Endothelial cell of umbilical vein (primary cell): ENCODE results near the gene ADAMTS17. TPM values are rescaled to one million over a fixed set of nuclear protein-coding genes. Genes with fewer than 3 reads are reported as not detected.

Source experiments
- BruUV-seq: library from RNA; stranded (reverse); fragments of 400-500 nt; replicated peaks from 2 replicates; lab custom pipeline; 2021; lab: Mats Ljungman, UMichigan
- CTCF ChIA-PET: fragments of 300-600, 350-600 bp; sonication (Branson Sonifier 250); formaldehyde crosslinking; loops from one replicate; lab custom pipeline; 2021; ENCODE audit warnings: antibody characterized with exemption, inconsistent platforms; lab: Charles Lee
- POLR2A ChIA-PET: fragments of 300-600, 350-600 bp; sonication (Branson Sonifier 250); formaldehyde crosslinking; loops from one replicate; lab custom pipeline; 2021; ENCODE audit warnings: antibody characterized with exemption, inconsistent platforms; lab: Charles Lee
- DNase-seq: peaks from one replicate; pipeline ENCODE4 v3.0.0-alpha.2; 2011; ENCODE audit warnings: low read depth, low spot score
- FAIRE-seq: peaks from 2 replicates; lab custom pipeline; 2011; peaks lifted over from hg19 to GRCh38; lab: Jason Lieb, UNC
- H2AFZ ChIP-seq: 2 replicates; pipeline ENCODE4 v1.6.0; 2012; ENCODE audit warnings: low read depth, low read length, control low read depth, inconsistent platforms
- H3K27ac ChIP-seq: 2 replicates; pipeline ENCODE4 v1.5.1; 2011; ENCODE audit warnings: low read depth, mild to moderate bottlenecking, control low read depth, low read length, moderate library complexity; ENCODE audit not compliant: insufficient read depth
- H3K27me3 ChIP-seq, 2 experiments: 2 replicates each; pipeline versions ENCODE4 v1.6.0 to v1.6.1; 2011; ENCODE audit warnings: low read length in 2 of 2, mixed read lengths in 1 of 2; ENCODE audit not compliant: control insufficient read depth in 2 of 2, insufficient read depth in 2 of 2
- H3K36me3 ChIP-seq, 2 experiments: 2 replicates in 1 of 2; 3 replicates in 1 of 2; pipeline ENCODE4 v1.5.1; 2011; ENCODE audit warnings: low read length in 2 of 2, mild to moderate bottlenecking in 1 of 2, moderate library complexity in 1 of 2; ENCODE audit not compliant: control insufficient read depth in 2 of 2, insufficient read depth in 2 of 2; ENCODE audit errors: extremely low read depth in 1 of 2
- H3K4me1 ChIP-seq: 3 replicates; pipeline ENCODE4 v1.5.1; 2011; ENCODE audit warnings: mild to moderate bottlenecking, low read length; ENCODE audit not compliant: control insufficient read depth, insufficient read depth; ENCODE audit errors: extremely low read depth
- H3K4me2 ChIP-seq: 2 replicates; pipeline ENCODE4 v1.6.1; 2011; ENCODE audit warnings: low read length, control low read depth, mixed read lengths; ENCODE audit not compliant: insufficient read depth
- H3K4me3 ChIP-seq, 3 experiments: fragments of 200-600 bp in 1 of 3; sonication (generic), shearing (Covaris generic) in 1 of 3; replicated peaks in 1 of 3; 2 replicates each; pipeline ENCODE4 v1.5.1; 2011 to 2016; ENCODE audit warnings: control low read depth in 3 of 3, low read length in 3 of 3, mild to moderate bottlenecking in 2 of 3, inconsistent platforms in 1 of 3, low read depth in 1 of 3, moderate library complexity in 1 of 3; ENCODE audit not compliant: insufficient read depth in 1 of 3
- H3K79me2 ChIP-seq: 2 replicates; pipeline ENCODE4 v1.6.0; 2012; ENCODE audit warnings: low read length, inconsistent platforms; ENCODE audit not compliant: control insufficient read depth, insufficient read depth
- H3K9ac ChIP-seq: replicated peaks from 2 replicates; pipeline ENCODE3; 2011; ENCODE audit warnings: low read length, control low read depth; ENCODE audit not compliant: insufficient read depth; ENCODE audit errors: extremely low read depth
- H3K9me1 ChIP-seq: replicated peaks from 3 replicates; pipeline ENCODE4 v1.6.0; 2011; ENCODE audit warnings: mild to moderate bottlenecking, low read length; ENCODE audit not compliant: control insufficient read depth, insufficient read depth; ENCODE audit errors: extremely low read depth
- H3K9me3 ChIP-seq: replicated peaks from 2 replicates; pipeline ENCODE4 v1.5.1; 2012; ENCODE audit warnings: low read length, inconsistent platforms; ENCODE audit not compliant: control insufficient read depth, insufficient read depth
- H4K20me1 ChIP-seq: replicated peaks from 2 replicates; pipeline ENCODE3; 2011; ENCODE audit warnings: mild to moderate bottlenecking, low read length; ENCODE audit not compliant: control insufficient read depth, insufficient read depth; ENCODE audit errors: extremely low read depth
- CTCF ChIP-seq, 2 donors: IDR thresholded peaks; 1 replicate in 1 of 2; 2 replicates in 1 of 2; pipeline ENCODE4 v1.5.1; 2011; ENCODE audit warnings: low read length in 2 of 2, mild to moderate bottlenecking in 2 of 2, moderate library complexity in 2 of 2, control low read depth in 1 of 2, inconsistent platforms in 1 of 2, low read depth in 1 of 2; ENCODE audit not compliant: insufficient read depth in 1 of 2; ENCODE audit errors: extremely low read depth in 1 of 2
- EZH2 ChIP-seq: IDR thresholded peaks from 2 replicates; pipeline ENCODE4 v1.6.1; 2012; ENCODE audit warnings: borderline replicate concordance, low read depth, mild to moderate bottlenecking, moderate library complexity, low read length, inconsistent platforms; ENCODE audit not compliant: severe bottlenecking
- FOS ChIP-seq: IDR thresholded peaks from 2 replicates; pipeline ENCODE4 v1.6.1; 2011; ENCODE audit warnings: mild to moderate bottlenecking, low read length, moderate library complexity, borderline replicate concordance; ENCODE audit not compliant: insufficient read depth
- GATA2 ChIP-seq: IDR thresholded peaks from 2 replicates; pipeline ENCODE4 v1.7.0; 2011; ENCODE audit warnings: low read depth, mild to moderate bottlenecking, moderate library complexity, mixed read lengths, low read length; ENCODE audit not compliant: insufficient read length, insufficient read depth
- JUN ChIP-seq: IDR thresholded peaks from 2 replicates; pipeline ENCODE4 v1.6.1; 2011; ENCODE audit warnings: borderline replicate concordance, low read depth; ENCODE audit not compliant: insufficient read length, insufficient read depth
- MYC ChIP-seq: IDR thresholded peaks from one replicate; pipeline ENCODE4 v1.6.1; 2011; ENCODE audit warnings: mild to moderate bottlenecking, low read depth, low read length
- POLR2A ChIP-seq: IDR thresholded peaks from 2 replicates; pipeline ENCODE4 v1.6.1; 2012; ENCODE audit warnings: low read depth, mild to moderate bottlenecking, control low read depth, low read length
- POLR2AphosphoS5 ChIP-seq: IDR thresholded peaks from 2 replicates; pipeline ENCODE4 v1.6.1; 2012; ENCODE audit warnings: low read depth, mild to moderate bottlenecking, control low read depth, low read length, moderate library complexity; ENCODE audit not compliant: insufficient read depth
- dilution Hi-C: fragments of 300-500 bp; cut with MboI; formaldehyde crosslinking; loops from one replicate; pipeline ENCODE4 v1.15.0; 2019; ENCODE audit warnings: low sequenced_read_pairs; ENCODE audit not compliant: extremely low pct_ligation_motif_present
- intact Hi-C: fragments of 100-400 bp; cut with micrococcal nuclease; formaldehyde crosslinking; loops from one replicate; pipeline ENCODE4 v1.10.0; 2022
- polyA plus RNA-seq, 4 experiments: library from polyadenylated mRNA; depleted of rRNA in 3 of 4; stranded (reverse) in 3 of 4; unstranded in 1 of 4; fragments of >200 nt; gene quantifications; 2 replicates each; pipeline versions ENCODE4 v1.2.1 to v1.2.3, GENCODE V29; 2011 to 2012; ENCODE audit warnings: missing spikeins in 1 of 4
- total RNA-seq: library from RNA; stranded (reverse); gene quantifications from 2 replicates; pipeline ENCODE4 v1.2.3, GENCODE V29; 2021
- TF ChIP-seq, protein P1 (sequence below): IDR thresholded peaks from 2 replicates; pipeline ENCODE4 v1.6.1; 2011; ENCODE audit not compliant: insufficient read depth, insufficient read length

Gene ADAMTS17
- total and polyA plus RNA-seq, 2 donors (not counting 3 experiments of a cell fraction or from before 2014, with no cell fraction given): 0.12 TPM; not detected in 1

GRCh38 chr15:99943466-99943865, 398.3 kb downstream of the ADAMTS17 start:
- ChIA-PET CTCF (interaction anchor here (1.2 kb wide), 1 partner anchor 15 kb away, joined by 4 read pairs; no protein-coding TSS in a partner anchor), POLR2A (no interaction called here)
- H3K4me1 ChIP-seq: no peaks in the 10 kb centered on the region
- dilution Hi-C loops (no loop called here), intact Hi-C loops (no loop called here)
- no peaks in the 10 kb centered on the region for H3K79me2 ChIP-seq
- TF ChIP-seq EZH2: no peak
- no peak for TF ChIP-seq MYC
- no peak for TF ChIP-seq POLR2AphosphoS5
- TF ChIP-seq, protein P1, sequence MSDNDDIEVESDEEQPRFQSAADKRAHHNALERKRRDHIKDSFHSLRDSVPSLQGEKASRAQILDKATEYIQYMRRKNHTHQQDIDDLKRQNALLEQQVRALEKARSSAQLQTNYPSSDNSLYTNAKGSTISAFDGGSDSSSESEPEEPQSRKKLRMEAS: no peak
- no peak for TF ChIP-seq FOS
- TF ChIP-seq GATA2: no peak
- no peak for TF ChIP-seq POLR2A
- TF ChIP-seq CTCF (IDR thresholded peaks at IDR 0.05; ENCODE audit: extremely low read depth in 1 of 2, insufficient read depth in 1 of 2, low read depth in 1 of 2, low read length in 2 of 2): no peak
- TF ChIP-seq JUN: no peak
- no peak overlapping the region for H3K27ac ChIP-seq
- H3K9me3 ChIP-seq: no peaks in the 10 kb centered on the region
- H3K9ac ChIP-seq: no peak overlapping the region
- H3K36me3 ChIP-seq: no peaks in the 10 kb centered on the region
- H2AFZ ChIP-seq: no peak overlapping the region
- no peaks in the 10 kb centered on the region for H4K20me1 ChIP-seq
- FAIRE-seq (no peak), DNase-seq (no peak)
- H3K4me2 ChIP-seq: no peak overlapping the region
- BruUV-seq: no TSS peak
- no peaks in the 10 kb centered on the region for H3K27me3 ChIP-seq
- H3K9me1 ChIP-seq: no peaks in the 10 kb centered on the region
- no peak overlapping the region for H3K4me3 ChIP-seq
